GM12864 (cell line): Measurements from ENCODE around the gene BMPR1B.

Experiments used
- DNase-seq: peaks from one replicate; pipeline ENCODE4 v3.0.0-alpha.2; 2011; ENCODE audit warnings: low read depth
- H3K4me3 ChIP-seq: 2 replicates; pipeline ENCODE4 v1.5.1; 2011; ENCODE audit warnings: mild to moderate bottlenecking, low read depth, low read length, control low read depth
- CTCF ChIP-seq: IDR thresholded peaks from 2 replicates; pipeline ENCODE4 v1.5.1; 2011; ENCODE audit warnings: low read depth, mild to moderate bottlenecking, moderate library complexity, low read length, control low read depth, inconsistent platforms; ENCODE audit errors: missing control alignments

BMPR1B gene

DNA sequence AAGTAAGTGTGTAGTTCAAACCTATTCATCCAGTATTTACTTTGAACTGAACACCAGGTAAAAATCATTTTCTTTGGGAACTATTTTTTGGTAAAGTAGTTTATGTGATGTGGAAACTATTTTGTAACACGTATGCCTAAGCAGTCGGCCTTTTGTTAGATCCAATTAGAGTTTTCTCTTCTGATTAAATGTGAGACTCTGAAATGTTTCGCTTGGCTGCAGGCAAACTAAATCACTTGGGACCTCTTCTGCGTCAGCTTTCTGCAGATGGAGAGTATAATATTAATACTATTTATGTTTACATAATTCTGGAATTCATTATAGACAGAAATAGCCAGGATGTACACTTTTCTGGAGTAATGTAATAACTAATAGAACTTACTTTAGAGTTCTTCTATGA lies 46.9 kb downstream of the BMPR1B start:
- no peak for DNase-seq
- no peak overlapping the region for H3K4me3 ChIP-seq
- TF ChIP-seq CTCF: no peak

GRCh38 chr4:94806376-94806775 lies 48.6 kb downstream of the BMPR1B start:
- DNase-seq: no peak
- no peak for TF ChIP-seq CTCF
- H3K4me3 ChIP-seq: no peak overlapping the region

- no peak overlapping the region for H3K4me3 ChIP-seq
- no peak for TF ChIP-seq CTCF
- DNase-seq: no peak
Measured at GRCh38 chr4:94811643-94812042, 53.9 kb downstream of the BMPR1B start.

DNA sequence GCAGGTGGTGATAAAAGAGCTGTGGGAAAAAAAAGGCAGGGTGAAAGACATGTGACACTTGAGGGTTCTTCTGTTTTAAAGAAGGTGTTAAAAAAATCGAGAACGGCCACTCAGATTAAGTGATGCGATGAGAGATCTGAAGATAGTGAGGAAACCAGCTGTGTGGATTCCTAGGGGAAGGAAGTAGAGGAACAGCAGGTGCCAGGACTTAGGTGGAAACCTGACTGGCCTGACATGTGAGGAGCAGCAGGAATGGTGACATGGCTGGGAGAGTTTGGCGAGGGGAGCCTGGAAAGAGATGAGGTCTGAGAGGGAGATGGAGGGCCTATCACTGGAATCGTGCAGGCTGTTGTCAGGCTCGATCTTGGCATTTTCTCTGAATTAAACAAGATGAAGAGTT lies 55.5 kb downstream of the BMPR1B start:
- DNase-seq: no peak
- no peak for TF ChIP-seq CTCF
- H3K4me3 ChIP-seq: no peak overlapping the region

DNA sequence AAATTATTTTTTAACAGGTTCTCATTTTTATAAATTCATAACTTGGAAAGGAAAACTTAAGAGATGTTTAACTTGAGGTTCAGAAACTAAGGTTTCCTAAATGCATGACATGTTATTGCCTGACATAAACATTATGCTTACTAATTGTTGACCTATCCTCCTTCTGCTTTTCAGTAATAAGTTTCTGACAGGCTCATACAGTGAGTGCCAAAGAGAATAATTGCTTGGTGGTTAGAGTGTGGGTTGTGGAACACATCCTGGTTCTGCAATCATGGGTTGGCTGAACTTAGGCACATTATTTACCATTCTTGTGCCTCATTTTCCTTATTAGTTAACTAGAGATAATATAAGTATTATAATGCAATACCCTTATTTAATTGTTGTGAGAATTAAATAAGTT lies 56.5 kb downstream of the BMPR1B start:
- TF ChIP-seq CTCF: no peak
- H3K4me3 ChIP-seq: no peak overlapping the region
- DNase-seq: no peak

GRCh38 chr4:94819371-94820168 lies 61.8 kb downstream of the BMPR1B start:
- no peak overlapping the region for H3K4me3 ChIP-seq
- no peak for TF ChIP-seq CTCF
- DNase-seq: no peak

GRCh38 chr4:94826206-94826605 lies 68.5 kb downstream of the BMPR1B start:
- H3K4me3 ChIP-seq: no peak overlapping the region
- TF ChIP-seq CTCF: no peak
- no peak for DNase-seq
